NCI-H1048 (cell line): ENCODE data around the gene ALPP.
"Not testable (repeated sequence)": the region's sequence is repeated elsewhere in the genome, so short reads cannot be mapped to it uniquely, and the experiment has no call there.

Source experiments
- DNase-seq: peaks from one replicate; lab custom pipeline; 2025; lab: John Stamatoyannopoulos, UW

The ALPP gene

GRCh38 chr2:232378735-232379151, at the start of gene ALPP:
ALPP (plus strand) TSS chr2:232378751; CDS start chr2:232378803, 52 bp downstream.
- not testable (repeated sequence) for DNase-seq

GRCh38 chr2:232329716-232330067, 48.9 kb upstream of the ALPP start:
- DNase-seq = no peak

- DNase-seq = no peak
These were observed 48.2 kb upstream of the ALPP start for GRCh38 chr2:232330068-232330999.

GRCh38 chr2:232331061-232331460, 47.5 kb upstream of the ALPP start:
- DNase-seq = not testable (repeated sequence)

GRCh38 chr2:232331641-232332040, 46.9 kb upstream of the ALPP start:
- not testable (repeated sequence) for DNase-seq

GRCh38 chr2:232332244-232332939, 46.2 kb upstream of the ALPP start:
- DNase-seq = not testable (repeated sequence)

- DNase-seq = no peak
These were observed 45.7 kb upstream of the ALPP start for GRCh38 chr2:232332940-232333259.

GRCh38 chr2:232333361-232334135, 45.0 kb upstream of the ALPP start:
- no peak for DNase-seq

GRCh38 chr2:232334136-232334884, 44.2 kb upstream of the ALPP start:
- DNase-seq = not testable (repeated sequence)

GRCh38 chr2:232334885-232335205, 43.7 kb upstream of the ALPP start:
- DNase-seq = not testable (repeated sequence)

GRCh38 chr2:232335206-232335858, 43.2 kb upstream of the ALPP start:
- not testable (repeated sequence) for DNase-seq

GRCh38 chr2:232335859-232336215, 42.7 kb upstream of the ALPP start:
- DNase-seq = no peak

GRCh38 chr2:232336241-232336736, 42.3 kb upstream of the ALPP start:
- no peak for DNase-seq

GRCh38 chr2:232336981-232337720, 41.4 kb upstream of the ALPP start:
- no peak for DNase-seq

GRCh38 chr2:232338094-232338758, 40.3 kb upstream of the ALPP start:
- not testable (repeated sequence) for DNase-seq

GRCh38 chr2:232338759-232339106, 39.8 kb upstream of the ALPP start:
- DNase-seq = no peak

- DNase-seq = no peak
These were observed 39.1 kb upstream of the ALPP start for GRCh38 chr2:232339121-232340081.

- DNase-seq = no peak
These were observed 38.2 kb upstream of the ALPP start for GRCh38 chr2:232340171-232340935.
